GM12878 (cell line): ENCODE measurements around the gene GBA2. TPM values are rescaled to one million over a fixed set of nuclear protein-coding genes. Genes with fewer than 3 reads are reported as not detected.

Experiments
- ATAC-seq: fragments of 200-7000 bp; cut with Tn5 transposase; 3 replicates; pipeline ENCODE4 v1.9.1; 2020; ENCODE audit warnings: mild to moderate bottlenecking, moderate library complexity
- BruUV-seq: library from RNA; stranded (reverse); fragments of 400-500 nt; replicated peaks from 2 replicates; lab custom pipeline; 2021; lab: Mats Ljungman, UMichigan
- CTCF ChIA-PET: fragments of 300-600 bp; sonication (Branson Sonifier 250); formaldehyde crosslinking; extraction: SDS; loops from one replicate; lab custom pipeline; 2021; ENCODE audit warnings: inconsistent platforms; lab: Yijun Ruan, JAX
- POLR2A ChIA-PET: fragments of 350-600 bp; formaldehyde crosslinking; extraction: SDS; loops from one replicate; lab custom pipeline; 2021; ENCODE audit warnings: inconsistent platforms; lab: Charles Lee
- RAD21 ChIA-PET: fragments of 300-600 bp; sonication (Branson Sonifier 250); formaldehyde crosslinking; loops from one replicate; lab custom pipeline; 2023; ENCODE audit warnings: antibody characterized with exemption; ENCODE audit not compliant: unreplicated experiment; lab: Charles Lee
- SMC1A ChIA-PET: fragments of 300-600 bp; sonication (Branson Sonifier 250); formaldehyde crosslinking; loops from one replicate; lab custom pipeline; 2023; ENCODE audit not compliant: unreplicated experiment, uncharacterized antibody; lab: Charles Lee
- DNase-seq: peaks from one replicate; pipeline ENCODE4 v3.0.0-alpha.2; 2011; ENCODE audit warnings: low read depth, low spot score
- FAIRE-seq: peaks from 3 replicates; lab custom pipeline; 2011; peaks lifted over from hg19 to GRCh38; lab: Jason Lieb, UNC
- H2AFZ ChIP-seq: 2 replicates; pipeline ENCODE4 v1.6.0; 2011; ENCODE audit warnings: low read depth, low read length, control low read depth; ENCODE audit not compliant: control insufficient read depth
- H3K27ac ChIP-seq: 2 replicates; pipeline ENCODE4 v1.5.1; 2011; ENCODE audit warnings: control low read depth; ENCODE audit not compliant: control insufficient read depth, insufficient read depth
- H3K27me3 ChIP-seq, 2 experiments: replicated peaks in 1 of 2; 2 replicates each; pipeline versions ENCODE4 v1.6.0 to v1.6.1; 2011; ENCODE audit warnings: low read length in 1 of 2; ENCODE audit not compliant: control insufficient read depth in 2 of 2, insufficient read depth in 2 of 2
- H3K36me3 ChIP-seq, 2 experiments: 2 replicates each; pipeline ENCODE4 v1.5.1; 2011; ENCODE audit warnings: low read length in 1 of 2; ENCODE audit not compliant: control insufficient read depth in 2 of 2, insufficient read depth in 2 of 2
- H3K4me1 ChIP-seq: 2 replicates; pipeline ENCODE4 v1.6.1; 2011; ENCODE audit warnings: mild to moderate bottlenecking, low read length, moderate library complexity, mixed read lengths; ENCODE audit not compliant: control insufficient read depth, insufficient read depth
- H3K4me2 ChIP-seq: 2 replicates; pipeline ENCODE4 v1.6.0; 2011; ENCODE audit warnings: control low read depth; ENCODE audit not compliant: control insufficient read depth, insufficient read depth
- H3K4me3 ChIP-seq: fragments of 200-600 bp; sonication (generic); 2 replicates; pipeline ENCODE4 v1.5.1; 2016
- H3K79me2 ChIP-seq: 2 replicates; pipeline ENCODE4 v1.6.0; 2011; ENCODE audit warnings: low read length; ENCODE audit not compliant: control insufficient read depth, insufficient read depth
- H3K9ac ChIP-seq: 2 replicates; pipeline ENCODE4 v1.8.0; 2011; ENCODE audit warnings: low read length, control low read depth, mixed read lengths; ENCODE audit not compliant: control insufficient read depth, insufficient read depth
- H3K9me3 ChIP-seq: replicated peaks from 3 replicates; pipeline ENCODE4 v1.5.1; 2011; ENCODE audit warnings: mild to moderate bottlenecking, low read length; ENCODE audit not compliant: control insufficient read depth, insufficient read depth
- H4K20me1 ChIP-seq: 2 replicates; pipeline ENCODE4 v1.6.0; 2011; ENCODE audit not compliant: control insufficient read depth, insufficient read depth
- CBFB ChIP-seq: IDR thresholded peaks from 2 replicates; pipeline ENCODE4 v1.6.1; 2016; ENCODE audit warnings: antibody characterized with exemption, low read depth
- CBX3 ChIP-seq: fragments of 200-600 bp; sonication (generic); IDR thresholded peaks from 2 replicates; pipeline ENCODE4 v1.6.1; 2016; ENCODE audit warnings: low read depth, borderline replicate concordance
- CEBPZ ChIP-seq: fragments of 150-350 bp; IDR thresholded peaks from 2 replicates; pipeline ENCODE4 v1.6.1; 2016; ENCODE audit warnings: low read depth, low read length
- E4F1 ChIP-seq: fragments of 450-650 bp; IDR thresholded peaks from 2 replicates; pipeline ENCODE4 v1.6.1; 2018; ENCODE audit warnings: borderline replicate concordance, mild to moderate bottlenecking; ENCODE audit not compliant: partially characterized antibody
- ETV6 ChIP-seq, 2 experiments: fragments of 450-650 bp in 1 of 2; IDR thresholded peaks in 1 of 2; conservative IDR thresholded peaks in 1 of 2; 2 replicates each; pipeline ENCODE4 v1.6.1; 2014; ENCODE audit warnings: antibody characterized with exemption in 1 of 2, borderline replicate concordance in 1 of 2, low read depth in 1 of 2, mild to moderate bottlenecking in 1 of 2, moderate library complexity in 1 of 2
- EZH2 ChIP-seq: IDR thresholded peaks from 2 replicates; pipeline ENCODE4 v1.6.1; 2012; ENCODE audit warnings: low read depth, mild to moderate bottlenecking, control low read depth, inconsistent platforms, low read length, borderline replicate concordance; ENCODE audit not compliant: control insufficient read depth
- MEF2A ChIP-seq: IDR thresholded peaks from 2 replicates; pipeline ENCODE4 v1.6.1; 2011; ENCODE audit warnings: low read depth, mild to moderate bottlenecking, low read length, moderate library complexity; ENCODE audit not compliant: insufficient read depth
- NBN ChIP-seq: fragments of 450-650 bp; IDR thresholded peaks from 2 replicates; pipeline ENCODE4 v1.6.1; 2016
- SMAD5 ChIP-seq: IDR thresholded peaks from 2 replicates; pipeline ENCODE4 v1.6.1; 2016; ENCODE audit warnings: antibody characterized with exemption, low read depth
- YBX1 ChIP-seq: fragments of 450-650 bp; IDR thresholded peaks from 2 replicates; pipeline ENCODE4 v1.6.1; 2016; ENCODE audit warnings: antibody characterized with exemption
- ZSCAN29 ChIP-seq: fragments of 450-650 bp; IDR thresholded peaks from 2 replicates; pipeline ENCODE4 v1.6.1; 2017; ENCODE audit warnings: mild to moderate bottlenecking, moderate library complexity
- WGBS: methylation state at CpG from one replicate; pipeline ENCODE4 v1.1.6; 2016; ENCODE audit warnings: low lambda C conversion rate; ENCODE audit not compliant: insufficient replicate concordance, insufficient coverage; ENCODE audit errors: missing lambda C conversion rate; 5-methylcytosine and 5-hydroxymethylcytosine counted together
- in situ Hi-C: fragments of 300-500 bp; cut with MboI; formaldehyde crosslinking; loops from 9 replicates; pipeline ENCODE4 v1.14.3; 2018; ENCODE audit warnings: mixed read lengths
- intact Hi-C: fragments of 100-400 bp; cut with micrococcal nuclease; formaldehyde crosslinking; loops from one replicate; pipeline ENCODE4 v1.14.2; 2022; ENCODE audit not compliant: unreplicated experiment
- polyA plus RNA-seq, 11 experiments: library from polyadenylated mRNA; depleted of rRNA in 4 of 11; unstranded in 6 of 11; stranded (reverse) in 5 of 11; fragments of >200 nt; fragmentation: Nextera tagmentation in 4 of 11; fragmentation: Illumina TruSeq in 1 of 11; extraction: Ambion mirVana in 4 of 11; extraction: Trizol in 1 of 11; gene quantifications; 1 replicate in 1 of 11; 2 replicates in 10 of 11; pipeline versions ENCODE4 v1.2.1 to v1.2.3, GENCODE V29; 2011 to 2016; ENCODE audit warnings: inconsistent platforms in 2 of 11, missing spikeins in 2 of 11, low read depth in 1 of 11
- total RNA-seq, 4 experiments: library from RNA; depleted of rRNA in 3 of 4; stranded (reverse); fragments of >200 nt in 3 of 4; fragmentation: Illumina TruSeq in 1 of 4; extraction: Trizol in 1 of 4; gene quantifications; 2 replicates each; pipeline versions ENCODE4 v1.2.1 to v1.2.3, GENCODE V29; 2013 to 2021
- TF ChIP-seq, protein P1 (sequence below): IDR thresholded peaks from 2 replicates; pipeline ENCODE4 v1.6.1; 2012; ENCODE audit warnings: mild to moderate bottlenecking, low read depth, low read length

The GBA2 gene
- total and polyA plus RNA-seq, 10 of the 15 experiments (the other 5 are each of a cell fraction or from before 2014, with no cell fraction given) = 15.3 to 45.1 (median 29.1) TPM

- no peak for TF ChIP-seq CBFB
- TF ChIP-seq MEF2A = no peak
- TF ChIP-seq, protein P1, sequence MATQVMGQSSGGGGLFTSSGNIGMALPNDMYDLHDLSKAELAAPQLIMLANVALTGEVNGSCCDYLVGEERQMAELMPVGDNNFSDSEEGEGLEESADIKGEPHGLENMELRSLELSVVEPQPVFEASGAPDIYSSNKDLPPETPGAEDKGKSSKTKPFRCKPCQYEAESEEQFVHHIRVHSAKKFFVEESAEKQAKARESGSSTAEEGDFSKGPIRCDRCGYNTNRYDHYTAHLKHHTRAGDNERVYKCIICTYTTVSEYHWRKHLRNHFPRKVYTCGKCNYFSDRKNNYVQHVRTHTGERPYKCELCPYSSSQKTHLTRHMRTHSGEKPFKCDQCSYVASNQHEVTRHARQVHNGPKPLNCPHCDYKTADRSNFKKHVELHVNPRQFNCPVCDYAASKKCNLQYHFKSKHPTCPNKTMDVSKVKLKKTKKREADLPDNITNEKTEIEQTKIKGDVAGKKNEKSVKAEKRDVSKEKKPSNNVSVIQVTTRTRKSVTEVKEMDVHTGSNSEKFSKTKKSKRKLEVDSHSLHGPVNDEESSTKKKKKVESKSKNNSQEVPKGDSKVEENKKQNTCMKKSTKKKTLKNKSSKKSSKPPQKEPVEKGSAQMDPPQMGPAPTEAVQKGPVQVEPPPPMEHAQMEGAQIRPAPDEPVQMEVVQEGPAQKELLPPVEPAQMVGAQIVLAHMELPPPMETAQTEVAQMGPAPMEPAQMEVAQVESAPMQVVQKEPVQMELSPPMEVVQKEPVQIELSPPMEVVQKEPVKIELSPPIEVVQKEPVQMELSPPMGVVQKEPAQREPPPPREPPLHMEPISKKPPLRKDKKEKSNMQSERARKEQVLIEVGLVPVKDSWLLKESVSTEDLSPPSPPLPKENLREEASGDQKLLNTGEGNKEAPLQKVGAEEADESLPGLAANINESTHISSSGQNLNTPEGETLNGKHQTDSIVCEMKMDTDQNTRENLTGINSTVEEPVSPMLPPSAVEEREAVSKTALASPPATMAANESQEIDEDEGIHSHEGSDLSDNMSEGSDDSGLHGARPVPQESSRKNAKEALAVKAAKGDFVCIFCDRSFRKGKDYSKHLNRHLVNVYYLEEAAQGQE = no peak
- TF ChIP-seq ETV6 (conservative IDR thresholded peaks at IDR 0.05 in 1 of 2, IDR thresholded peaks at IDR 0.05 in 1 of 2; ENCODE audit: borderline replicate concordance in 1 of 2, low read depth in 1 of 2) = no peak
- no peak for TF ChIP-seq SMAD5
Observed at GRCh38 chr9:35705836-35706430, 43.1 kb downstream of the GBA2 start (continued).

DNA sequence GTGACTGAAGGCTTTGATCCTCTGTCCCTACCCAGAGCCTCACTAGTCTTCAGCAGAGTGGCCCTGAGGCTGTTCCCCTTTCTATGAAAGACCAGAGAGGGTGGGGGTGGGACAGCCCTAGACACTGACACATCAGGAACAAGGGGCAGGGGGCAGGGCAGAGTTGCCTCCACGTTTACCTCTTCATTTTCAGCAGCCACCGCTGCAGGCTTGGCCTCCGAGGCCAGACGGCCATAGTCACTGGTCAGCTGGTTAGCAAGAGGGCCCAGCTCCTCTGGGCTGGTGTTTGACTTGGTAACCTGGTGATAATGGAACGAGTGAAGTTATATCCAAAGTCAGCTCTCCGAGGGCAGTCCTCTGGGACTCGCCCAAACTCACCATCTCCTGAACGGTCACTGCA is 43.7 kb downstream of the GBA2 start:
- CTCF ChIA-PET = interaction anchor here (1.4 to 4.1 kb wide), 2 partner anchors 9 to 36 kb away, joined by 3 to 33 read pairs; no protein-coding TSS in a partner anchor
- intact Hi-C loops = no loop called here
- 82% methylated on average over 8 of the region's 8 CpGs for WGBS
- no peaks in the 10 kb centered on the region for H4K20me1 ChIP-seq
- no peak overlapping the region for H2AFZ ChIP-seq
- ATAC-seq = no peak
- no peak overlapping the region for H3K4me3 ChIP-seq
- in situ Hi-C loops = no loop called here
- H3K36me3 ChIP-seq = peaks cover 51 to 64% of the 10 kb centered on the region in 2 experiments
- POLR2A ChIA-PET = no interaction called here
- no TSS peak for BruUV-seq
- RAD21 ChIA-PET = no interaction called here
- H3K9ac ChIP-seq = no peak overlapping the region
- SMC1A ChIA-PET = interaction anchor here (0.7 to 2.2 kb wide), 2 partner anchors 22 to 39 kb away, joined by 3 to 5 read pairs; no protein-coding TSS in a partner anchor
- H3K79me2 ChIP-seq = no peaks in the 10 kb centered on the region
- no peaks in the 10 kb centered on the region for H3K27me3 ChIP-seq
- H3K4me2 ChIP-seq = no peak overlapping the region
- FAIRE-seq = no peak
- no peaks in the 10 kb centered on the region for H3K9me3 ChIP-seq
- H3K27ac ChIP-seq = no peak overlapping the region
- no peaks in the 10 kb centered on the region for H3K4me1 ChIP-seq
- DNase-seq = no peak
- TF ChIP-seq YBX1 (no peak), CBX3 (no peak), E4F1 (no peak), EZH2 (no peak), ZSCAN29 (no peak), NBN (no peak), CEBPZ (no peak)
